Neural crest cell (in vitro differentiated cells): ENCODE data around the gene HNRNPL. TPM values are rescaled to one million over a fixed set of nuclear protein-coding genes. Genes with fewer than 3 reads are reported as not detected.

ENCODE experiments used
- DNase-seq: peaks from one replicate; pipeline ENCODE4 v3.0.0; 2021; ENCODE audit warnings: low read depth, mixed read lengths, low spot score
- H3K27ac Mint-ChIP-seq: one replicate; pipeline ENCODE4 v1.8.0; 2021; ENCODE audit warnings: mild to moderate bottlenecking, mixed read lengths; ENCODE audit not compliant: unreplicated experiment
- H3K27me3 Mint-ChIP-seq: 2 replicates; pipeline ENCODE4 v1.8.0; 2021; ENCODE audit warnings: low read depth, mild to moderate bottlenecking, mixed read lengths
- H3K36me3 Mint-ChIP-seq: 2 replicates; pipeline ENCODE4 v1.8.0; 2021; ENCODE audit warnings: low read depth, mild to moderate bottlenecking, mixed read lengths
- H3K4me1 Mint-ChIP-seq: 2 replicates; pipeline ENCODE4 v1.8.0; 2021; ENCODE audit warnings: mixed read lengths
- H3K4me3 Mint-ChIP-seq: one replicate; pipeline ENCODE4 v1.8.0; 2021; ENCODE audit warnings: mild to moderate bottlenecking, mixed read lengths
- H3K9me3 Mint-ChIP-seq: 2 replicates; pipeline ENCODE4 v1.8.0; 2021; ENCODE audit warnings: mixed read lengths
- long read RNA-seq: library from polyadenylated mRNA; unstranded; transcript quantifications from one replicate; pipeline ENCODE4 v2.0.0, GENCODE V29; 2020
- total RNA-seq: library from RNA; stranded (reverse); gene quantifications from 2 replicates; pipeline ENCODE4 v1.2.1, GENCODE V29; 2021
- TF ChIP-seq, protein P1 (sequence below): fragments of 200-600 bp; sonication (generic); conservative IDR thresholded peaks from 2 replicates; pipeline ENCODE4 v1.5.0; 2021; ENCODE audit warnings: antibody characterized with exemption, mild to moderate bottlenecking

HNRNPL gene
- total RNA-seq, result 718 and 728 TPM in 2 replicates
- long read RNA-seq, partial matches to known transcripts, result 5 of 9 reads
- long read RNA-seq, other reads (novel, unspliced or antisense), result 3 of 9 reads

- peak; percentile 99 for DNase-seq
- Mint-ChIP-seq H3K27me3 (peaks cover 11% of the 10 kb centered on the region), H3K9me3 (no peaks in the 10 kb centered on the region), H3K4me3 (peak within 1 kb of the TSS; percentile 90), H3K4me1 (peaks cover 59% of the 10 kb centered on the region), H3K27ac (peak within 1 kb of the TSS; percentile 99), H3K36me3 (peaks cover 23% of the 10 kb centered on the region)
- TF ChIP-seq, protein P1, sequence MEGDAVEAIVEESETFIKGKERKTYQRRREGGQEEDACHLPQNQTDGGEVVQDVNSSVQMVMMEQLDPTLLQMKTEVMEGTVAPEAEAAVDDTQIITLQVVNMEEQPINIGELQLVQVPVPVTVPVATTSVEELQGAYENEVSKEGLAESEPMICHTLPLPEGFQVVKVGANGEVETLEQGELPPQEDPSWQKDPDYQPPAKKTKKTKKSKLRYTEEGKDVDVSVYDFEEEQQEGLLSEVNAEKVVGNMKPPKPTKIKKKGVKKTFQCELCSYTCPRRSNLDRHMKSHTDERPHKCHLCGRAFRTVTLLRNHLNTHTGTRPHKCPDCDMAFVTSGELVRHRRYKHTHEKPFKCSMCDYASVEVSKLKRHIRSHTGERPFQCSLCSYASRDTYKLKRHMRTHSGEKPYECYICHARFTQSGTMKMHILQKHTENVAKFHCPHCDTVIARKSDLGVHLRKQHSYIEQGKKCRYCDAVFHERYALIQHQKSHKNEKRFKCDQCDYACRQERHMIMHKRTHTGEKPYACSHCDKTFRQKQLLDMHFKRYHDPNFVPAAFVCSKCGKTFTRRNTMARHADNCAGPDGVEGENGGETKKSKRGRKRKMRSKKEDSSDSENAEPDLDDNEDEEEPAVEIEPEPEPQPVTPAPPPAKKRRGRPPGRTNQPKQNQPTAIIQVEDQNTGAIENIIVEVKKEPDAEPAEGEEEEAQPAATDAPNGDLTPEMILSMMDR, result peak; percentile 59
Measured at GRCh38 chr19:38849860-38850435, at the start of gene HNRNPL. TSS of gene HNRNPL (minus strand) at chr19:38849986. CDS start at chr19:38849966, 20 bp downstream.

DNA sequence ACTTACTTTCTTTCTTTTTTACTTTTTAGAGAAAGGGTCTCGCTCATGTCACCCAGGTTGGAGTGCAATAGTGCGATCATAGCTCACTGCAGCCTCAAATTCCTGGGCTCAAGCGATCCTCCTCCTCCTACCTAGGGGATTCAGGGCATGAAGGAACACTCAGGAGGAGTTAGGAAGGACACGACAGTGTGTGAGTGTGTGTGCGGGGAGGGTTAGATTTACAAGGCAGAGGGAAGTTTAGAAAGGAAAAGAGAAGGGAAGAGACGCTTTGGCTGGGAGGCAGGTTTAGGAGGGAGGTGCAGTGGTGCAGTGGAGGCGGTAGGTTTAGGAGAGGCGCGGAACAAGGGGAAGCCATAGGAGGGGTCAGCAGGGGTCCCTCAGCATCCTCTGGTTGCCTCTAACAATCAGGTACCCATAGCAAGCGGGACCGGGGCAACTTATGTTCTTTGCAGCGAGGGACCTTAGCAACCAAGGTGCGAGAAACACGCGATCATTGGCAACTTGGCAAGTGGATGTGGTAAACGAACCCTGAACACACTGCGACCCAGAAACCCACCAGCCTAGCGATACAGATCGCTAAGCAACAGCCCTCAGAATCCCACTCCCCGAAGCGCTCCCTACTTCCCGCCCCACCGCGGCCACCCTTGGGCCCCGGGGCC lies 49.1 kb upstream of the HNRNPL start:
- DNase-seq, result peak; percentile 9
- peaks cover 2% of the 10 kb centered on the region for H3K36me3 Mint-ChIP-seq
- H3K4me1 Mint-ChIP-seq, result peaks cover 25% of the 10 kb centered on the region
- H3K9me3 Mint-ChIP-seq, result no peaks in the 10 kb centered on the region
- no peaks in the 10 kb centered on the region for H3K27me3 Mint-ChIP-seq
- peak overlapping the region; percentile 91 for H3K27ac Mint-ChIP-seq
- TF ChIP-seq, protein P1, result no peak
- H3K4me3 Mint-ChIP-seq, result peak overlapping the region; percentile 93

GRCh38 chr19:38894968-38895367 lies 45.2 kb upstream of the HNRNPL start:
- TF ChIP-seq, protein P1, result no peak
- no peak overlapping the region for H3K27ac Mint-ChIP-seq
- no peaks in the 10 kb centered on the region for H3K9me3 Mint-ChIP-seq
- H3K4me1 Mint-ChIP-seq, result peaks cover 21% of the 10 kb centered on the region
- no peak overlapping the region for H3K4me3 Mint-ChIP-seq
- H3K27me3 Mint-ChIP-seq, result no peaks in the 10 kb centered on the region
- no peak for DNase-seq
- no peaks in the 10 kb centered on the region for H3K36me3 Mint-ChIP-seq

DNA sequence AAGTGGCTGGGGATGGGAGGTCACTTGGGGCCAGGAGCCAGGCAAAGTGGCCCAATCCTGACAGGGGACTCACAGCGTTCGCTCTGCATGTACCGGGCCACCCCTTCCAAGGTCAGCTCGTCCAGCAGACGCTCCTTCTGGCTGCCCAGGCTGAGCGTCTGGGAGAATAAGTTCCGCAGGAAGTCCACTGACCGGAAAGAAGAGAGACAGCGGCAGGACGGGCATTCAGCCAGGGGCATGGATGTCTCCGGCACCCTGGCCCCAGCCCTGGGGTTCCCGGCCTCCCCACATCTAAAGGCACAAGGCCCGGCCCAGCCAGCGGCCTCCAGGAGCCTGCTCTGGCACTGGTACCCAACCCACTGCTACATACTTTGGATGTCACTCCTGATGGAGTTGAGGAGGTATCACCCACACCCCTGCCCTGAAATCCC lies 43.6 kb upstream of the HNRNPL start:
- Mint-ChIP-seq H3K27ac (no peak overlapping the region), H3K4me3 (no peak overlapping the region), H3K9me3 (no peaks in the 10 kb centered on the region), H3K27me3 (no peaks in the 10 kb centered on the region), H3K36me3 (no peaks in the 10 kb centered on the region), H3K4me1 (peaks cover 6% of the 10 kb centered on the region)
- no peak for DNase-seq
- TF ChIP-seq, protein P1, result no peak

- no peak overlapping the region for H3K4me3 Mint-ChIP-seq
- no peaks in the 10 kb centered on the region for H3K36me3 Mint-ChIP-seq
Measured at GRCh38 chr19:38892841-38893240, 43.1 kb upstream of the HNRNPL start.

More at GRCh38 chr19:38892841-38893240, 43.1 kb upstream of the HNRNPL start:
- Mint-ChIP-seq H3K27ac (no peak overlapping the region), H3K9me3 (no peaks in the 10 kb centered on the region), H3K27me3 (no peaks in the 10 kb centered on the region), H3K4me1 (peaks cover 6% of the 10 kb centered on the region)
- DNase-seq, result no peak
- TF ChIP-seq, protein P1, result no peak
